Ascending aorta (tissue), 2 donors: ENCODE measurements around the gene SLC25A25. TPM values are rescaled to one million over a fixed set of nuclear protein-coding genes. Genes with fewer than 3 reads are reported as not detected.

Source experiments
- DNase-seq, 2 donors: peaks; one replicate each; pipeline ENCODE4 v3.0.0-alpha.2; 2019; ENCODE audit warnings: low spot score in 2 of 2
- H3K27ac ChIP-seq, 2 donors: fragments of 200-600 bp; sonication (generic); one replicate each; pipeline ENCODE4 v1.5.1; 2016 to 2017; ENCODE audit warnings: mild to moderate bottlenecking in 1 of 2
- H3K27me3 ChIP-seq: fragments of 200-600 bp; sonication (generic); one replicate; pipeline ENCODE4 v1.5.1; 2017
- H3K36me3 ChIP-seq, 2 donors: fragments of 200-600 bp; sonication (generic); one replicate each; pipeline ENCODE4 v1.5.1; 2016
- H3K4me1 ChIP-seq, 2 donors: fragments of 200-600 bp; sonication (generic); one replicate each; pipeline ENCODE4 v1.5.1; 2016 to 2017; ENCODE audit warnings: mild to moderate bottlenecking in 1 of 2
- H3K4me3 ChIP-seq, 2 donors: fragments of 200-600 bp; sonication (generic); one replicate each; pipeline ENCODE4 v1.5.1; 2016 to 2017; ENCODE audit warnings: mild to moderate bottlenecking in 1 of 2
- H3K9me3 ChIP-seq, 2 donors: fragments of 200-600 bp; sonication (generic); one replicate each; pipeline ENCODE4 v1.5.1; 2016
- CTCF ChIP-seq, 3 experiments: fragments of 200-600 bp in 2 of 3; fragments of 450-650 bp in 1 of 3; sonication (generic) in 2 of 3; IDR thresholded peaks; one replicate each; pipeline ENCODE4 v1.5.1; 2016 to 2019; ENCODE audit warnings: antibody characterized with exemption in 3 of 3, mild to moderate bottlenecking in 1 of 3, moderate library complexity in 1 of 3
- intact Hi-C: fragments of 100-400 bp; cut with DNase I; formaldehyde crosslinking; loops from one replicate; pipeline ENCODE4 v1.15.1; 2023
- total RNA-seq: library from RNA; depleted of rRNA; stranded (reverse); fragments of >200 nt; gene quantifications from one replicate; pipeline ENCODE4 v1.1.0, GENCODE V29; 2016

Gene SLC25A25
- total RNA-seq, 1 donor from 2014 or later: 27.4 TPM

- Histone ChIP-seq H3K27ac (no peak overlapping the region), H3K27me3 (no peaks in the 10 kb centered on the region), H3K4me1 (no peaks in the 10 kb centered on the region), H3K4me3 (no peak overlapping the region), H3K36me3 (no peaks in the 10 kb centered on the region), H3K9me3 (no peaks in the 10 kb centered on the region)
- TF ChIP-seq CTCF (IDR thresholded peaks at IDR 0.05): no peak
- intact Hi-C loops: no loop called here
- no peak for DNase-seq
Observed at GRCh38 chr9:128146591-128147120, 78.6 kb downstream of the SLC25A25 start.

- no peaks in the 10 kb centered on the region for H3K27me3 ChIP-seq
- H3K27ac ChIP-seq: no peak overlapping the region
- DNase-seq: no peak
- intact Hi-C loops: no loop called here
- H3K4me1 ChIP-seq: no peaks in the 10 kb centered on the region
- H3K9me3 ChIP-seq: no peaks in the 10 kb centered on the region
- no peaks in the 10 kb centered on the region for H3K36me3 ChIP-seq
- no peak overlapping the region for H3K4me3 ChIP-seq
- no peak for TF ChIP-seq CTCF (IDR thresholded peaks at IDR 0.05)
Observed at GRCh38 chr9:128148509-128149000, 80.5 kb downstream of the SLC25A25 start.

GRCh38 chr9:128149001-128149701 lies 81.1 kb downstream of the SLC25A25 start, which contains the start of gene LCN2:
LCN2 (plus strand) TSS chr9:128149453; CDS start chr9:128149526, 73 bp downstream.
- intact Hi-C loops: no loop called here
- no peak for TF ChIP-seq CTCF (IDR thresholded peaks at IDR 0.05)
- no peaks in the 10 kb centered on the region for H3K4me1 ChIP-seq
- no peak within 1 kb of the TSS for H3K27ac ChIP-seq
- no peaks in the 10 kb centered on the region for H3K9me3 ChIP-seq
- DNase-seq: no peak
- no peaks in the 10 kb centered on the region for H3K27me3 ChIP-seq
- no peaks in the 10 kb centered on the region for H3K36me3 ChIP-seq
- no peak within 1 kb of the TSS for H3K4me3 ChIP-seq

GRCh38 chr9:128149951-128150593 lies 82.0 kb downstream of the SLC25A25 start:
- Histone ChIP-seq H3K27me3 (no peaks in the 10 kb centered on the region), H3K9me3 (no peaks in the 10 kb centered on the region), H3K36me3 (no peaks in the 10 kb centered on the region), H3K4me3 (no peak overlapping the region), H3K27ac (no peak overlapping the region), H3K4me1 (no peaks in the 10 kb centered on the region)
- TF ChIP-seq CTCF (IDR thresholded peaks at IDR 0.05): no peak
- intact Hi-C loops: no loop called here
- DNase-seq: no peak

GRCh38 chr9:128150594-128151308 lies 82.7 kb downstream of the SLC25A25 start:
- Histone ChIP-seq H3K4me1 (no peaks in the 10 kb centered on the region), H3K27me3 (no peaks in the 10 kb centered on the region), H3K9me3 (no peaks in the 10 kb centered on the region), H3K27ac (no peak overlapping the region), H3K4me3 (no peak overlapping the region), H3K36me3 (no peaks in the 10 kb centered on the region)
- DNase-seq: no peak
- intact Hi-C loops: no loop called here
- TF ChIP-seq CTCF (IDR thresholded peaks at IDR 0.05): no peak
